ENCODE measurements around the gene NDUFS6. TPM values are rescaled to one million over a fixed set of nuclear protein-coding genes. Genes with fewer than 3 reads are reported as not detected.

NDUFS6 gene
- total RNA-seq, 4 donors from 2014 or later = 26.5 to 36.9 (median 34.5) TPM

DNA sequence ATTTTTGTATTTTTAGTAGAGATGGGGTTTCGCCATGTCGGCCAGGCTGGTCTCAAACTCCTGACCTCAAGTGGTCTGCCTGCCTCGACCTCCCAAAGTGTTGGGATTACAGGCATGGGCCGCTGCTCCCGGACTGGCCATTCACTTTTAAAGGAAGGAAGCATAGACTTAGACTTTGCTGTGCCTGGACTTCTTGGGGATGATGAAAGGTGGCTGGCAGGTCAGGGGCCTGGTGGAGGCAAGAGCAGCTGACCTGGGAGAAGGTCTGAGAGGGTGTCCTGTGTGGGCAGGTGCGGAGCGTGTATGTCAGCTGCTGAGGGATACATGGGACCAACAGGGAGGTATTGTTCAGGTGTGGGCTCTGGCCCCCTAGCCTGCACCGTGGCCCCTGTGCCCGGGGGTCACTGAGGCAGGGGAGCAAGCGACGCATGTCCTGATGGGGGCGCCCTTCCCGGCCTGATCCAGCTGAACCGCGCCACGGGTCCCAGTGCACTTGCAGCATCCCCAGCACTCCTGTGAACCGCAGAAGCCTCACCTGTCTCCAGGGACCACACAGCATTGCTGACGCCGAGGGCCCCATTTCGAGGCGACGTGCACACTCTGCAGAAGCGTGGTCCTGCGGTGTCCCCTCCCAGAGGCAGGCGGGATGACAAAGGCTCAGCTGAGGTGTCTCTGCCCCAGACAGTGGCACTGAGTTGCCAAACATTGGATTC is 23.1 kb downstream of the NDUFS6 start:
- no peak for TF ChIP-seq CTCF (IDR thresholded peaks at IDR 0.05; ENCODE audit: low read depth)

DNA sequence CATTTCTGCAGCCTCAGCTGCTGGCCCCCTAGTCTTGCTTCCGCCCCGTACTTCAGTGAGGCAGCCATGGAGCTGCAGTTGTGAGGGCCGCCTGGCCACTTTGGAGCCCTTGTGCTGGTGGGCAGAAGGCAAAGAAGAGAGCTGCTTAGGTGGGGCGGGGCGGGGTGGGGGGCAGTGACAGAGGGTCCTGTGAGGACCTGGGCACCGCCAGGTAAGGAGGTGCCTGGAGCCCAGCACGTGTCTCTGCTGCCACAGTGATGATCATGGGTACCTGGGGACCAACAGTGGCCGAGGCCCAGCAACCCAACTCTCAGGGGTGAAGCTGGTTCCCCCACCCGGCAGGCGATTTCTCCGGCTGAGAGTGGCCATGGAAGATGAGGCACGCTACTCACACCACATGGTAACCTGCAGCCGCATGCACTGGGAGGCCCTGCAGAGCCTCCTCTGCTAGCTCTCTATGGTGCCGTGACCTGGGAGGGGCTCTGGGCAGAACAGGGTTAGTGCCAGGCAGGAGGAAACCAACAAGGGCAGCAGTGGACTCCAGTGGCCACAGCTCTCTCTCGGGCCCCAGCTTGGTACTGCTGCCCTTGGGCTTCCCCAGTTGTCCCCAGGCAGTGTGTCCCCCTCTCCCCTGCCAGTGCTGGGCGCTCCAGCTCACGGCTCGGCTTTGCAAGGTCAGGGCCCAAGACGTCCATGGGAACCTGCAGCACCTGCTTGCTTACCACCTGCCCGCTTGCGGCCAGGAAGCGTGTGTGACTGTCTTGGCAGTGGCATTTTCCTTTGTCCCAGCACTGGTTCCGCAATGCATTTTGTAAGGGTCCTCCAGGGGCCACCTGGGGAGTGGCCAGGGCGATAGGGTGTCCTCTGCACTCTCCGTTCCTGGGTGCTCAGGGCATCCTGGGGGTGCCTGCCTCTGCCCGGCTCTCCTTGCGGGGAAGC is 24.0 kb downstream of the NDUFS6 start:
- TF ChIP-seq CTCF (IDR thresholded peaks at IDR 0.05; ENCODE audit: low read depth) = no peak

DNA sequence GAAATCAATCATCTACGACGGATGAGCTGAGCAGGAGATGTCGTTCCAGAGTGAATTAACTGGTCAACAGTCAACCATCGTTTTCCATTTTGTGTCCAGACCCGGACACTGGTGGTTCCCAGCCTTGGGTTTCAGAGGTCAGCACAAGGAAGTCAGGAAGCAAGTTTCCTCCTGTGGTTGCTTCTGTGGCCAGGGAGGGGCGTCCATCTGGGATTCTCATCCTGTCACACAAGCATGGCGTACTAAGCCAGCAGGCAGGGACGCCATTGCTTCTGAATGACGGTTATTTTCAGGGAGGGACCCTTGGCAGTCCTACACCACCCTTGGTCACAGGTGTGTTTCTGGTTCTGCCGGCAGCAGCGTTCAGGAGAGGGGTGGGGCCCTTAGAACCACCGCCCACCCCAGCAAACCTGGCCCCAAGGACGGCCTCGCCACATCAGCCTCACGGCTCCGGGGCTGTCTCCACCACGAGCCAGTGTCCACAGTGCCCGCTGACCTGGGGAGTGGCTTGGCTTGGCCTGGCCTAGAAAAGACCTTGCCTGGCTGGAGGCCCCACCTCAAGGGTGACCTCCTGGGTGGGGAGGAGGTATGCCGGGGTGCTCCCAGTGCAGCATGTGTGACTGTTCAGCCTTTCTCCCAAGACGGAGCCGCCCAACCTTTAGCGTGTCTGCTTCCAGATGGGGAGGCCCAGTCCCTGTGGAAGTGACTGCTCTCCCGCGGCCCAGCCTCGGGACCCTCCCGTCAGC is 25.2 kb downstream of the NDUFS6 start:
- no peak for TF ChIP-seq CTCF (IDR thresholded peaks at IDR 0.05; ENCODE audit: low read depth)

DNA sequence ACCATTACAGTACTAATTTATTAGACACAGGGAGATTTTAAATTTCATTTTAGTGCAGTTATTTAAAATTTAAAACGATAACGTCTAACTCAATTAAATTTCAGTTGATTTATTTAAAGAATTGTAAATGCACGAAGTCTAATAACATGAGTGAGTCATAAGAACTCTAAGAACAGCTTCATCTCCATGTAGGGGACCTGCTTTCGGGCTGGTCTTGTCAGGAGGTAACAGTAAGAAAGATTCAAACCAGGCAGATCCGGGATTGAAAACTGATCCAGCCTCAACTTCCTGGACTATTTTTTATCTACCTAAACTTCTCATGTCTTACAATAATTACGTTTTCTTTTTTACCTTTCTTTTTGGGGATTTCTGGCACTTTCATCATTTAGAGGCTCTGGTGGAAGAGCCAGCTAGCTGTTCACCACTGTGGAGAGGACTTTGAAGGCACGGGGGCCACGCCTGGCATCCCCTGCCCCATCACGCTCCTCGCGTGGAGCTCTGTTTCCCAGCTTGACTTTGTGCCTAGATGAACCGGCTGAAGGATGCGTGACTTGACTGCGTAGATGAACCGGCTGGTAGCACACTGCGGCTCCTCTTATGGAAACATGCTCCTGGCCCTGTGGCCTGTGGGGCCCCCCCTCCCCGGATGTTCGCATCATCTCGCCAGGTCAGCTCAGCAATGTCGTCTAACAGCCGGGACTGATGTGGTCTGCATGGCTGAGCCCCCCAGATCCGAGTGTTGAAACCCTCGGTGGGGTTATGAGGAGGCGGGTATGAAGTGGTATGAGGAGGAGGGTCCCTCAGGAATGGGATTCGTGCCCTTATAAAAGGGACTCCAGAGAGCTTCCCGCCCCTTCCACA is 26.0 kb downstream of the NDUFS6 start:
- no peak for TF ChIP-seq CTCF (IDR thresholded peaks at IDR 0.05; ENCODE audit: low read depth)

GRCh38 chr5:1827886-1828397 is 26.7 kb downstream of the NDUFS6 start:
- TF ChIP-seq CTCF (IDR thresholded peaks at IDR 0.05; ENCODE audit: low read depth) = no peak

GRCh38 chr5:1830571-1831228 is 29.5 kb downstream of the NDUFS6 start:
- TF ChIP-seq CTCF (IDR thresholded peaks at IDR 0.05; ENCODE audit: low read depth) = no peak
